Head of caudate nucleus (tissue), 42 donors: ENCODE data around the gene OTUB1.
A peak's percentile ranks its signal among the peaks of the same experiment; 100 is the strongest.
"Not testable (repeated sequence)": the region's sequence is repeated elsewhere in the genome, so short reads cannot be mapped to it uniquely, and the experiment has no call there.

Experiments used
- DNase-seq, 42 donors: peaks; one replicate each; pipeline versions ENCODE4 v3.0.0 to v3.0.0-alpha.2; 2020 to 2021; ENCODE audit warnings: mixed read lengths in 7 of 42
- intact Hi-C: fragments of 100-400 bp; cut with DNase I; formaldehyde crosslinking; loops from one replicate; pipeline ENCODE4 v1.15.0; 2022

OTUB1 gene, protein sequence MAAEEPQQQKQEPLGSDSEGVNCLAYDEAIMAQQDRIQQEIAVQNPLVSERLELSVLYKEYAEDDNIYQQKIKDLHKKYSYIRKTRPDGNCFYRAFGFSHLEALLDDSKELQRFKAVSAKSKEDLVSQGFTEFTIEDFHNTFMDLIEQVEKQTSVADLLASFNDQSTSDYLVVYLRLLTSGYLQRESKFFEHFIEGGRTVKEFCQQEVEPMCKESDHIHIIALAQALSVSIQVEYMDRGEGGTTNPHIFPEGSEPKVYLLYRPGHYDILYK

DNA sequence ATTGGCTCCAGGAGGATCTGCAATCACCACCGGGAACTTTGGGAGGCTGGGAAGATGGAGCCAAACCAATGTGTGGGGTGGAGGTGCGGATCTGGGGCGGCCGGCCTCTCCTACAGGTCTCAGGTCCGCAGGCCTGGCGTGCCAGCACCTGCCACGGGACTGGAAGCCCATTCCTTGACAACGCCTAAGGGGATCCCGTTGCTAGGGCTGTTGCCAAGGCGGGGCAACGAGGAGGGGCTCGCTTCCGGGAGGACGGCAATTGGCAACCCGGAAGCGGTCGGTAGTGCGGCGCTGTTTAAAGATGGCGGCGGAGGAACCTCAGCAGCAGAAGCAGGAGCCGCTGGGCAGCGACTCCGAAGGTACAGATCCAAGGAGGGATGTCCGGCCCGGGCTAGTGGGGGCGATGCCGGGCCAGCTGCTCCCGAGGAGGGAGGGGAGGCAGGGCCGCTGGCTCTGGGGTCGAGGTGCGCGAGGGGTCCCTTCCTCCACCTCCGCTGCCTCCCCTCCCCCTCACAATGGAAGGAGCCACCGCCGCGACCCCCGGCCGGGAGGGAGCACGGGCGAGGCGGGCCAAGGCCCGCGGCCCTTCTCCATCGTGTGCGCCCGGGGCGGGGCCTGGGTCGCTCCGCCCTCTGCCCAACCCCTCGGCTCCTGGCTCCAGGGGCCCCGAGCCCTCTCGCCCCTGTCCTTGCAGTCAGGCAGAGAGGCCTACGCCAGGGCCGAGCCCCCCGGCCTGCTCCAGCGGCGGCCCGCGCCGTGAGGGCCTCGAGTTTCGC, at the start of gene OTUB1:
TSS of gene OTUB1 (plus strand) at position 283 of the 776 bp plus-strand sequence. CDS start at position 302, 19 bp downstream.
- intact Hi-C loops: no loop called here
- DNase-seq: peak; percentile 83 to 96 (median 92)

DNA sequence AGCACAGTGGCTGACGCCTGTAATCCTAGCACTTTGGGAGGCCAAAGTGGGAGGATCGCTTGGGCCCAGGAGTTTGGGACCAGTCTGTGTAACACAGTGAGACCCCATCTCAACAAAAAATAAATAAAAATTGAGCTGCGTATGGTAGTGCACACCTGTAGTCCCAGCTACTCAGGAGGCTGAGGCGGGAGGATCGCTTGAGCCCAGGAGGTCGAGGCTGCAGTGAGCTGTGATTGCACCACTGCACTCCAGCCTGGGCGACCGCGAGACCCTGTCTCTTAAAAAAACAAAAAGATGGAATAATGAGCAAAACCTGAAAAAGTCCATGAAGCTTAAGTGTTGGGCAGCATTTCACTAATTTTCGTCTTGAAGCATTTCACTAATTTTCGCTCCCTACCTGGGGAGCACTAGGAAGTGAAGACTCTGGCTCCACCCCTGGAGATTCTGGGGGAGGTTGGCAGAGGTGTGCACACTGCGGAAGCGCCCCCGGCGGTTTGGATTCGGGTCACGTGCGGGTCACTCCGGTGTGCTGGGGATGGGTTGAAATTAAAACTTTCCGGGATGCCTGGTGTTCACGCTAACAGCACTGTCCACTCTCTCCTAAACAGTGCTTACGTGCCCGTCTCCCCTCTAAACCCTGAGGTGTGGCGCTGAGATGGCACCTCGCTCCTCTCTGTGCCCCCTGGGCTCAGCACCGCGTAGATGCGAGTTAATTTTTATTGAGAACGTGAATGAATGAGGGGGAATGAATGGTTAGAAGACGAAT, 48.3 kb upstream of the OTUB1 start:
- intact Hi-C loops: loop anchor here (2.0 kb wide), 1 partner anchor 99 kb away; the partner anchor contains the start of gene MARK2
- peak in 5 of 42 donors; percentile 16 to 45 (median 21) for DNase-seq

DNA sequence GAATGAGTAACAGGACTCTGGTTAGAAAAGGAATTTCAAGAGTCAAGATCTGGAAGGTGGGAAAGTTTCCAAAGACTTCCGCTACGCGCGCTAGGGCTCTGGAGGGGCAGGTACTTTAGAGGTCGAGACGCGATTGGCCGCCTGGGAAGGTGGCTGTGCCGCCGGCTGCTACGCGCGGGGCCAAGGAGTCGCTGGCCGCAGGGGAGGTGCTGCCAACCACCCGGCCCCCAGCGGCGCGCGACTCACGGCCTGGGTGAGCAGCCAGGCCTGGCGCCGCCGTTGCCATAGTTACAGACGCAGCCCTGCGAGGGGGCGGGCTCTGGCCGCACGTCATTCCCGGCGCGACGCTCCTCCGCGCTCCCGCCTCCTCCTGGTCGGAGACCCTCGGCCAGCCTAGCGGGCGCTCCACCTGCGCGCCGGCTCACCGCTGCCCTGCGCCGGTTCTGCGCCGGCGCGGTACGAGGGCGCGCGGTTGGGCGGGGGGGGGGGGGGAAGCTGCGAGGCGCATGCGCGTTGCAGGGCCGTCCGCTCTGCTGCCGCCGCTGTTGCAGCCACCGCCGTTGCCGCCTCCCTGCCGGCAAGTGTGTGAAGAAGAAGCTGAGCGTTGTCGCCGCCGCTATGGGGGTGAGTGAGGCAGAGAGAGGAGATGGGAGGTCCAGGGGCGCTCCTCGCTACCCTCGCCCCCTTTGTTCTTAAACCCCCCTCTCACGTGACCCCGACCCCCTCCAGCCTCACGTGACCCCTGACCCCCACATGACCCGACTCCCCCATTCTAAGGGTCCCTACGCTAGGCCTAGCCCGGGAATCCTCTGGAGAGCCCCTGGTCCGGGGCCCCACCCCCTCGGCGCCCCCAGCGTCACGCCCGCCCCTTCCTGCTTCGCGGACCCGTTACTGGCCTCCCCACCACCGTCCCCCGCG, 47.5 kb upstream of the OTUB1 start, which contains the start of gene NAA40:
TSS of gene NAA40 (plus strand) at position 524 of the 918 bp plus-strand sequence. CDS start at position 619, 95 bp downstream.
- peak; percentile 65 to 95 (median 87) for DNase-seq
- intact Hi-C loops: loop anchor here (2.0 kb wide), 1 partner anchor 100 kb away; the partner anchor contains the start of gene MARK2

DNA sequence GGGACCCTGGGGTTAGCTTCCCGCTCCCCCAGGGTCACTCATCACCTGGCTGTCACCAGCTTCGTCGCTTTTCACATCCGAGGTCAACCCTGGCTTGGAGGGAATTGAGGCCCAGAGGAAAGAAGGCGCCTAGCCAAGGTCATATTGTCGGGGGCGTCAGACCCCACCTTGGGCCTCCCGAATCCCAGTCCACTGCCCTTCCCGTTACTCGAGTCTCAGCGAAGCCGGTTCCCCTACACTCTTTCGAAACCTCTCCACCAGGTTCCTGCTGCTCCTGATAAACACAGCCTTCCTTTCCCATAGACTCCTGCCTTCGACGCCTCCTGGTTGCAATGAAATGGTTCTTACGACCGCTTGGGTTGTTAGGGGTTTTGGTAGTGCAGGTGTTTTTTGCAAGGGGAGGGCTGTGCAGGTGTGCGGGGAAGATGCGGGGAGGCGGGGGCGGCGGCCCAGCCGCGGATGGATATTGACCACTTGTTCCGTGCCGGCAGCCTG, 46.8 kb upstream of the OTUB1 start:
- intact Hi-C loops: loop anchor here (2.0 kb wide), 1 partner anchor 101 kb away; the partner anchor contains the start of gene MARK2
- DNase-seq: peak in 8 of 42 donors; percentile 7 to 44 (median 19)

DNA sequence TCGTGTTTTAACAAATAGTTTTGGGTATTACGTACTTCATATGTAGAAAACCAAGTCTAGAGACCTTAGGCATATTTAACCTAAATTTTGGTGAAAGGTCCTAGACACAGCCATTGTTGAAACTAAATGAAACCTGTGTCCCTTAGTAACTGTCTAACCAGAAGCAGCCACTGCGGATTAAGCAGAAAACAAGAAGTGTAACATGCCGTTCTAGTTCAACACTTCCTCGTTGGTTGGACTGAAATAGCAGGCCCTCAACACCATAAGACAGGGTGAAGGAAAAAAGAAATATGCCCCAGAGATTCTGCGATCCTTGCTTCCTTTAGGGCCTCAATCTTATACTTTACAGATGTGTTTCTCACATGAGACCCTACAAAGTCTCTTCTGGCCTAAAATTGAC, 45.5 kb upstream of the OTUB1 start:
- intact Hi-C loops: loop anchor here (10.0 kb wide), 1 partner anchor 176 kb away; the partner anchor contains the start of gene ZFTA
- no peak for DNase-seq

DNA sequence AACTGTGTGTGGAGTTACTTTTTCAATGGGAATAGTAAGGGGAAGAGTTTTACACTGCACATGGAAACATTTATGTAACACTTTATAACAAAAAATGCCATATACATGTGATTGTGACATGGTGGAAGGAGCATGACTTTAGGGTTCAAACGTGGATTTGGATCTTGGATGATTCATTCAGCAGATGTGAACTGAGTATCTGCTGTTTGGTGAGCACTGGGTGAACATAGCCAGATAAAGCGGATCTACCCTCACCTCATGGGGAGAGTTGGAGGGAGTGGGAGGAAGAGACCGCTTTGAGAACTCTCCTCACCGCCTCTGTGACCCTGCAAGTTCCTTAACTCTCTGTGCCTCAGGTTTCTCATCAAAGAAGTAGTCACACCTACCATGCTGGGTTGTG, 44.3 kb upstream of the OTUB1 start:
- intact Hi-C loops: loop anchor here (10.0 kb wide), 1 partner anchor 177 kb away; the partner anchor contains the start of gene ZFTA
- no peak for DNase-seq

DNA sequence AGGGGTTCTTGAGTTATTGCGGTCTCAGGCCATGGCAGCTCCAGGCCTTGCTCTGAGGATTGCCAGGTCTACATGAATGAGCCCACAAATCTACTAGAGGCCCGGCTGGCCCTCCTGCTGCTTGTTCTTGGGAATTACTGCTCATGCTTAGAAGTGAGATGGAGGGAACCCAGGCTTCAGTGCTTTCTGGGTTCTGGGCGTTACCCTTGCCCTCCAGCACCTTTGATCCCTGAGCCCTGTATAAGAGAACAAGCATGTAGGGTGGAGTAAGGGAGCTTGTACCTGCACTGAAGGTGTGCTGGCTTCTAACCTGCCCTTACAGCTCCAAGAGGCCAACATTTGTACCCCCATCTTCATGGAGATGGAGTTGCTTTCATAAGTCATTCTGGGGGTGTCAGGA, 43.4 kb upstream of the OTUB1 start:
- intact Hi-C loops: loop anchor here (10.0 kb wide), 1 partner anchor 178 kb away; the partner anchor contains the start of gene ZFTA
- no peak for DNase-seq

DNA sequence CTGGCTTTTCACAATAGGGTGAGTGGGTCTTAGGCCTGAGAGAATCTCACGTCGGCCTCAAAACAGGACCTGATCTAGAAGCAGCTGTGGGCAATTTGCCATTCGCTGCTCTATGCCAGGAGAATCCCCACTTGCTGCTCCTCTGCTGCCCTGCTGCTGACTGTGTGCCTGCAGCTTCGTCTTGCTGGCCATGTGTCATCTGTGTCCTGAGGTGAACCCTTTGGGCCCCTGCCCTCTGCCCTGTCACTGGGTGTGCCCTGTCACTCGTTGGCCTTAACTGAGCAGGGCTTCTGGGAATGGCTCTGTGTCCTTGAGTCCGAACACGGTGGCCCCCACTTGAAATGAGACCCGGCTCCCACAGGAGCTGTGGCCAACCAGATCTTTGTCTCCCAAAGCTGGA, 41.3 kb upstream of the OTUB1 start:
- peak in 7 of 42 donors; percentile 12 to 46 (median 23) for DNase-seq
- intact Hi-C loops: loop anchor here (2.0 to 10.0 kb wide), 2 partner anchors 28 to 180 kb away; partner anchors contain the start of genes RCOR2 and ZFTA

DNA sequence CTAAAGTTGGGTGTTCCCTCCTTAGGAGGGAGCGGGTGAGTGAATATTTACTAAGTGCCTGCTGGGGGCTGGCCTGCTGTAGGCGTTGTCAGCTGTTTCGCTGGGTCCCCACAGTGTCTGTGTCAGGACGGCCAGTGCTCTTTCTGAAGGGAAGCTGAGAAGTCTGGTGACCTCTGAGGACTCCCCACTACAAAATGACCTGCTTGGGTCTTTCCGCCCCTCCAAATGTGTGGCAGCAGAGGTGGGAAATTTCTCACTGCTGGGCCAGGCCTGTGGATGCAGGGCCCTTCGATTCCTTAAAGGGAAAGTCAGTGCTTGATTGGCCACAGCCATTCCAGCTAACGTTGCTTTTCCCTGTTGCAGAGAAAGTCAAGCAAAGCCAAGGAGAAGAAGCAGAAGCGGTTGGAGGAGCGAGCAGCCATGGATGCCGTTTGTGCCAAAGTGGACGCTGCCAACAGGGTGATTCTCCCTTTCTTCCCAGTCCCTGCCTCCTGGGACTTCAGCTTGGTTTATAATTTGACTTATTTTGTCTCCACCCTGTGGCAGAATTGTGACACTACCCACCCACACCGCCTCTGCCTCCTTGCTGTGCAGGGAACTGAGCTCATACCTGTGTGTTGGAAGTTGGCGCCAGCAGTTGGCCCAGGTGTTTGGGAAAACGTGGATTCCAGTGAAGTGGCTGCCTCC, 40.6 kb upstream of the OTUB1 start:
- intact Hi-C loops: loop anchor here (2.0 to 10.0 kb wide), 2 partner anchors 29 to 181 kb away; partner anchors contain the start of genes RCOR2 and ZFTA
- peak; percentile 63 to 94 (median 84) for DNase-seq

DNA sequence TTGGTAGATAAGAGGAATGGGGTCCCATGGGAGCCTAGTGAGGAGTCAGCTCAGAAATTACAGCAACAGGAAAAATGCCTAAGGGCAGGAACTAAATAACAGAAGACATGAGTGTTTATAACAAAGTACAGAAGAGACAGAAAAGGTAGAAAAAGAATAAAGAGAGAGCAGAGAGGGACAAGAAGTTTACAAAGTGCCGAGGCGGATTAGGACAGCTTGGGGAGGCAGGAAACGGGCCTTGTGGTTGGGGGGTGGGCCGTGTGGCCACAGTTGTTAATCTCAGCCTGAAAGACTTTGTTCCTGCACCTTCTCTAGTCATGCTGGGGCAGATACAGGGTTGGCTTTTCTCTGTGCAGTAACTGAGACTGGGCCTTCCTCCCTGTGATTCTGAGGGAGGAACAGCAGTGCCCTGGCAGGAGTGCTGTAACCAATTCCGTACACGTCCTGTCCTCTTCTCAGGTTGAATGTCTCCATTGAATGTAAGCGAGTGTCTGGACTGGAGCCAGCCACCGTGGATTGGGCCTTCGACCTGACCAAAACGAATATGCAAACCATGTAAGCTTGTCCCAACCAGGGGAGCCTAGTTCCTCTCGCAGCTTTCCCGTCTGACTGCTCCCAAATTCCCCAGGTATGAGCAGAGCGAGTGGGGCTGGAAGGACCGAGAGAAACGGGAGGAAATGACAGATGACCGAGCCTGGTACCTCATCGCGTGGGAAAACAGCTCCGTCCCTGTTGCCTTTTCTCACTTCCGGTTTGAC, 34.3 kb upstream of the OTUB1 start:
- DNase-seq: no peak
- intact Hi-C loops: no loop called here

DNA sequence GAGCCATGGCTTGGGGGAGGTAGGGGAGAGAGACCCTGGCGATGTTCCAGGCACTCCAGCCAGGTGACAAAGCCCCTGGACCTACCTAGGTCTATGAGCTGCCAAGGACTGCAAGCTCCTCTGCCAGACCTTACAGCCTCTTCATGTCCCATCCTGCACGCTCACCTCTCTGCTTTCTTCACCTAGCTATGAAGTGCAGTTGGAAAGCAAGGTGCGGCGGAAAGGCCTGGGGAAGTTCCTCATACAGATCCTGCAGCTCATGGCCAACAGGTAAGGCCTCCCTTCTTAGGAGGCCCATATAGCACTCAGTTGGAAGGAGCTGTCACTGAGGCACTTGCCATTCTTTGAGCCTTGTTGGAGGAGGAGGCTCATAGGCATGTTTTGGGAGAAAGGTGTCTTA, 33.7 kb upstream of the OTUB1 start:
- DNase-seq: no peak
- intact Hi-C loops: no loop called here

DNA sequence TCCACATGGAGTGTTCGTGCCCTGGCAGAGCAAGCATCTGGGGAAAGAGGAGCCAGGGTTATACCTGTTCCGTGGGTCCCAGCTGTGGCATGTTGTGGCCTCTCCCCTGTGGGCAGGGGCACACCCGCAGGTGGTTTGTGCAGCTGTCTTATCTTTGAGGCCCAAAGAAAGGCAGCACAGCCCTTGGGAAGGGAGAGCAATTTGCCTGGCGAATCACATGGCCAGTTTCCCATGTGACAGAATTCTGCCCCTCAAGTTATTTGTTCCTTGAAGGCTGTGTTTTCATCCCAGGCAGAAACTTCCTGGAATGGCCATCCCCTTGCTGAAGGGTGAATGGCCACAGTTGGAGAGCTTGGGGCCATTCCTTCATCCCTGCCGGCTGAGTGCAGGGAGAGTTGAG, 28.2 kb upstream of the OTUB1 start:
- intact Hi-C loops: no loop called here

DNA sequence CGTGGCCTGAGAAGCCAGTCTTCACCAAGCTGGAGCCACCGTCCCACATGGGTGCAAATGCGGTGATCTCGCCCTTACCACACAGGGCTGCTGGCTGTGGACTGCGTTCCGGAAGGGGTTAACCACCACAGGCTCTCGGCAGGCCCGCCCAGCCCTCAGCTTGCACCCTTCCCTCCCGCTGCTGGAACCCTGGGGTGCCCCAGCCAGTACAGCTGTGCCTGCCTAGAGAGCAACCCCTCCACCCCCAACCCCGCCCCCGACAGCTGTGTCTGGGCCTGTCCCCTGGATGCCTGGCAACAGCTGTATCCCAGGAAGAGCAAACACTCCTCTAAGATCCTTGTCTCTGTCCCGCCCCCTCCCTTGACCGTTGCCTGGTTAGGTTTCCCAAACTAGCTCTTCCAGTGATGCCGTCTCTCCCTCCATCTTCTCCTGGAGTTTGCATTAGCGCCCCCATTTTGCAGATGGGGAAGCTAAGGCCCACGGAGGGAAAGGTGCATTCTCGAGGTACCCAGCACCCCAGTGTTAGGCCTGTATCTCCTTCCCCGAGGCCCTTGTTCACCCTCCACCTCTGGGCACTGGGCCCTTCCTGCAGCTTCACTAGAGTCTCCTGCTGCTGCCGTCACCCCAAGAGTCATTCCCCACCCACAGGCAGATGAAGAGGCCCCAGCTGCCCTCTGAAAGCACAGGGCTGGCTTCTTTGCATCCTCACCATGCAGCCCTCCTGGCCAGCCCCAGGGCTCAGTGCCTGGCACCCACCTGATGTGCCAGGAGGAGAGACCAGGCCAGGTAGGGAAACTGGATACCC, 24.4 kb upstream of the OTUB1 start:
- intact Hi-C loops: no loop called here
- no peak for DNase-seq

More for the DNA sequence above, 28.2 kb upstream of the OTUB1 start:
- DNase-seq: no peak

DNA sequence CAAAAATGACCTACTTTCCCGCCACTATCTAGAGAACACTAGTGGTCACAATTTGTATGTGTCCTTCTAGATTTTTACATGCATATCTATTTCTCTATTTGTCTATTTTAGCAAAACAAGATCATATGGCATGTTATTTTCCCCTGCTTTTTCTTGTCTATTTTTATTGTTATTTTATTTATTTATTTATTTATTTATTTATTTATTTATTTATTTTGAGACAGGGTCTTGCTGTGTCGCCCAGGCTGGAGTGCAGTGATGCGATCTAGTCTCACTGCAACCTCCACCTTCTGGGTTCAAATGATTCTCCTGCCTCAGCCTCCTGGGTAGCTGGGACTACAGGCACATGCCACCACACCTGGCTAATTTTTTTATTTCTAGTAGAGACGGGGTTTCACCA, 22.3 kb upstream of the OTUB1 start:
- intact Hi-C loops, DNase-seq: not testable (repeated sequence)

DNA sequence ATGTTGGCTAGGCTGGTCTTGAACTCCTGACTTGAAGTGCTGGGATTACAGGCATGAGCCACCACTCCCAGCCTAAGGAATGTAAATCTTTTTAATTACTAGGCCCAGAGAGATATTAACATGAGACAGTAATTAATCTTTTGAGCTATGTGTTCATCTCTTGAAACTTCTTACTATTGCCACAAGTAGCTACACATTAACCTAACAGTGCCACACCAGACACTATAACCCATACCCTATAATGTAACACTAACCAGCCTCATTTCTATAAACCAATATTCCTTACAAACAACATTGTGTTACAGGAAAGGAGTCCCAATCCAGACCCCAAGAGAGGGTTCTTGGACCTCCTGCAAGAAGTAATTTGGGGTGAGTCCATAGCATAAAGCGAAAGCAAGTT, 19.8 kb upstream of the OTUB1 start:
- intact Hi-C loops: no loop called here
- DNase-seq: no peak

DNA sequence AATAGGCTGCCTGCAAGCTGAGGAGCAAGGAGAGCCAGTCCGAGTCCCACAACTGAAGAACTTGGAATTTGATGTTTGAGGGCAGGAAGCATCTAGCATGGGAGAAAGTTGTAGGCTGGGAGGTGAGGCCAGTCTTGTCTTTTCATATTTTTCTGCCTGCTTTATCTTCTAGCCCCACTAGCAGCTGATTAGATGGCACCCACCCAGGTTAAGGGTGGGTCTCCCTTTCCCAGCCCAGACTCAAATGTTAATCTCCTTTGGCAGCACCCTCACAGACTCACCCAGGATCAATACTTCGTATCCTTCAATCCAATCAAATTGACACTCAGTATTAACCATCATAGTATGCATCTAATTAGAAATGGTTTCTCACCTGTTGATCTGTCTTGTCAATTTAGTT, 16.8 kb upstream of the OTUB1 start:
- DNase-seq: no peak

More for the DNA sequence above, 16.8 kb upstream of the OTUB1 start:
- intact Hi-C loops: no loop called here
